ENCODE measurements around the gene SULT1B1.
A peak's percentile ranks its signal among the peaks of the same experiment; 100 is the strongest.
"Not testable (repeated sequence)": the region's sequence is repeated elsewhere in the genome, so short reads cannot be mapped to it uniquely, and the experiment has no call there.

The SULT1B1 gene

DNA sequence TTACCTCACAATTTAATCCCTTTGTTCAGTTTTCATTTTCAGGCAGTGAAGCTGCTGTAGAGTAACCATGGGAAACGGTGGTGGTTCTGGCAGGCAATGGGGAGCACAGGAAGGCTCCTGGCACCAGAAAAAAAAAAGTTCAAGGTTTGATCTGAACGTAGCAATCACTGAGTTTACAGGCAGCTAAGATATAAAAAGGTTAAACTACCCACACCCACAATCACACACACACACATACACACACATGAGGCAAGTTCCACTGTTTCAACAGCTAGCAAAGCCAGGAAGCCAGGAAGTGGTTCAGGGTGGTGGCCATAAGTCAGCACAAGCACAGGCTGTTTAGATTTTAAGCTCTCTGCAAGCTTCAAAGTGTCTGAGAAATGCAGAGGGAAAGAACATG lies at the start of gene SULT1B1:
Gene SULT1B1, minus strand, starts transcription at position 166 of the 400 bp plus-strand sequence. CDS start 5,403 bp downstream, outside the sequence.
- no peak for DNase-seq (ENCODE audit: low spot score)

- DNase-seq (ENCODE audit: low spot score) = no peak
Measured at GRCh38 chr4:69800599-69800998, 40.2 kb upstream of the SULT1B1 start.

DNA sequence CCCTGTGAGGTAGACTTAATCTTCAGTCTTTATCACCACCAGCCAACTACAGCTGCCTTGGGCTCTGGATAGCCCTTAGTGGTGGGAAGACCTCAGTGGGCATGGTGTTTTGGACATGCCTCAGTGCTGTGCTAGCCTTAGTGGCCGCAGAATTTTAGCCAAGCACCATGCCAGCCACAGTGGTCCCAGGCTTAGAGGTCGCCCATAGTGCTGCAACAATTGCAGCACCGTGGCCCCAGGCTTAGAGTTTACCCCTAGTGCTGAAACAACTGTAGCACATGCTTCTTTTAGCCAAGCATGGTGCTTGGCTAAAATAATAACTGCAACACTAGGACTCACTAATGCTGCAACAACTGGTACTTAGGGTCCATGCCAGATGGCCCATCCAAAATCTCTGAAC lies 38.9 kb upstream of the SULT1B1 start:
- no peak for DNase-seq (ENCODE audit: low spot score)

- no peak for DNase-seq (ENCODE audit: low spot score)
Measured at GRCh38 chr4:69793732-69794131, 33.3 kb upstream of the SULT1B1 start.

- no peak for DNase-seq (ENCODE audit: low spot score)
Measured at GRCh38 chr4:69787879-69788278, 27.5 kb upstream of the SULT1B1 start.

GRCh38 chr4:69786547-69786946 lies 26.1 kb upstream of the SULT1B1 start:
- DNase-seq (ENCODE audit: low spot score) = no peak

DNA sequence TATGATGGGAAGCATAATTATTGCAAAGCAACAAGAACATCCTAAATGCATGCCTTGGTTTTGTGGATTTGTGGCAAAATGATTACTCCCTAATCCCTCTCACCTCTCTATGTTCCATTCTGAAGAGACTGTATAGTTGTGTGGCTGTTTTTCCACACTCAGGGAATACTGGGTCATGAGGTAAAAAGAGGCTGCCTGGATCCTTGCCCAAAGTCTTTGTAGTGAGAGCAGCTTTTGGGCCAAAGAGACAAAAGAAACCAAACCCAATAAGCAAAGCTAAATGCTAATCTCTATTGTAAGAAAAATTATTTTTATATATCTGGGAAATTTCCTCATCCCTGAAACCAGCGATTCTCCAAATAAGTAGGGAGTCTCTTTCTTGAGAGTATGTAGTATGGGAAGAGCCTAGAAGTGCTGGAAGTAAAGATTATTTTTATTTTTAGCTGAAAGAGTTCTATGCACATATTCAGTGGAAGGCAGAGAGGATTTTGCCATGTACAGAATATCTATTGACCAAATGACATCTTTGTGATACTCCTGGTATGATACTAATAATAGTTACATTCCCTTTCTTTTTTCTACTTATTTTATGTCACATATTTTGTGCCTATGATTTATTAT lies 24.9 kb upstream of the SULT1B1 start:
- no peak for DNase-seq (ENCODE audit: low spot score)

GRCh38 chr4:69782651-69783310 lies 22.4 kb upstream of the SULT1B1 start:
- DNase-seq (ENCODE audit: low spot score) = no peak

DNA sequence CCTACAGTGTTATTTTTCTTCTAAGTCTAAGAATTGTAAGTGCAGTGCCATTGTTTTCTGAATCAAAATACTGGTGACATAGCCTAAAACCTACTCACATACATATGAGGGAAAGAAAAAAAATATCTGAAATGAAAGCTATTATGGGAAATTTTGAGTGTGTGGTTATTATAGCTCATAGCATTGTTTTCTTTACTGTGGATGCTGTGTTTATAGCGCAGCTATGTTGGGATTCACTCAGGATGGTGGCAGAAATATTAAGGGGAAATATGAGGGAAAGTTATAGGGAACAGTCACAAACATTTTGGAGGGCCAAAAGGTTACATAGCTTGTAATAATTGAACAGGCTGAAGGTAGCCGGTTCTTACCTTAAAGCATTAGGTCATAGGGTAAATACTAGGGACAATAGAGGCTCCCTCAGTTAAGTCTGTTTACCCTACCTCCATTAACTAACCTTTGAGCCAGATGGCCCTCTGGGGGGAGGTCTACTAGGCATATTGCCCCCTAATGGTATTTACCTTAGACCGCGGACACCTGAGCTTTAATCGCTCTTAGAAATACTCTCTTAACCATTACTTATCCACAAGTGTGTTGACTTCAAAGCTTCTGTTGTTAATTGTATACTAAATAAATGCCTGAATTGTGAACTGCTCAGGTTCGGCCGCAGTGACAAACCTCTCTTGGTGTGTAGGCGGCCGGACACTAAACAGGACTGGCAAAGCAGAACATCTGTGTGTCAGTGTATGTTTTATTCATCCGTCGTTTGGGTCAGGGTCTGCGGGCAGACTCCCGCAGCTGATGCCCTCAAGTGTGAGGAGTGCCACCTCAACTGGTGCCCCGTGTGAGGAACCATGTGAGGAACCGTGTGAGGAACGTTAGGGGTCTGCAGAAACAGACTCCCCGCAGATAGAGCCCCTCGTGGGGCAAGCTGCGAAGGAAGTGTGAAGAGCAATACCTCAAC lies 21.3 kb upstream of the SULT1B1 start:
- DNase-seq (ENCODE audit: low spot score) = no peak

- DNase-seq (ENCODE audit: low spot score) = no peak
Measured at GRCh38 chr4:69780141-69780540, 19.7 kb upstream of the SULT1B1 start.

DNA sequence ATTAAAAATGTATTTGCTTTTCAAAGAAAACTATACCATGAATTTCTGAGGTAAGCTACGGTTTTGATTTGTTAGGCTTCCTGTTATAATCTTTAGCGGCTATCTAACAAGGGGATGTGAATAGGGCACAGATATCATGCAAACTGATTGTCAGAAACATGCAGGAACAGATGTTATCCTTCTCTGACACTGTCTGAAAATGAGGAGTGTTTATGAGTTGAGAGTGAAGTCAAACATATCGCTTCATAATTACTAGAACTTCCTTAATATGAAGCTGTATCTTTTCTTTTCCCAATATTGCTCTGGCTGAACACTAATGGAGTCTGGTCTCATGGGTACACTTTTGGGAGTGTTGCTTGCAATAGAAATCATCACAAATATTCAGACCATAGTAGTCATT lies 16.3 kb upstream of the SULT1B1 start:
- DNase-seq (ENCODE audit: low spot score) = no peak

DNA sequence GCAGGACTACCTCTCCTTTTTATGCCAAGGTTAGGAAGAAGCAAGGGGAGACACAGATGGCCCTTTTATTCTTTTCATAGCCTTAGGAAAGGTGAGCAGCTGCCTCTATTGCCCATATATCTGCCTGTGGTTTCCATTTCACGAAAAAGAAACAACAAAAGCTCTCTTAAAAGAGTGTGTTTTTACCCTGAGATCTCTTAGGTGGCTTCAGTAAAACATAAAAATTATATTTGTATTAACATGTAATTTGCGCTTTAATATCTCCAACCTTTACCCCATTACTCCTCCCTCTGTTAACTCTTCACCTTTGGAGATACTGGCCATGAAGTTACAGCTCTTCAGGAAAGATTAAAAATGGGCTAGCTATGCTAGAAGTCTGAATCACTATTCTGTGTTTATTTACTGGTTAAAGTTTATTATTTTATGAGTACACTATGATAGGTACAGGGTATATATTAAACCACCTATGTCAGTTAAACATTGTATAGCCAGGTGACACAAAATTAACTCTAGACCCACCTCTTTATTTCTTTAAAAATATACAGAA lies 15.0 kb upstream of the SULT1B1 start:
- no peak for DNase-seq (ENCODE audit: low spot score)

DNA sequence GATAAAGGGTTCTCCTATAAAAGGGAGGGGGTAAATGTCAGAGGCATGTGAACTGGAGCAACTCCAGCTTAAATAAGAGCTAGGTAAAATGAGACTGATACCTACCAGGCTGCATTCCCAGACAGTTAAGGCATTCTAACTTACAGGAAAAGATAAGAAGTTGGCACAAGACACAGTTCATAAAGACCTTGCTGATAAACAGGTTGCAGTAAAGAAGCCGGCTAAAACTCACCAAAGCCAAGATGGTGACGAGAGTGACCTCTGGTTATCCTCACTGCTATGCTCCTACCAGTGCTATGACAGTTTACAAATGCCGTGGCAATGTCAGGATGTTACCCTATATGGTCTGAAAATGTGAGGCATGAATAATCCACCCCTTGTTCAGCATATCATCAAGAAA lies 13.1 kb upstream of the SULT1B1 start:
- no peak for DNase-seq (ENCODE audit: low spot score)

GRCh38 chr4:69768554-69768953 lies 8.1 kb upstream of the SULT1B1 start:
- DNase-seq (ENCODE audit: low spot score) = not testable (repeated sequence)

- no peak for DNase-seq (ENCODE audit: low spot score)
Measured at GRCh38 chr4:69765751-69766150, 5.3 kb upstream of the SULT1B1 start.

- DNase-seq (ENCODE audit: low spot score) = peak; percentile 30
Measured at GRCh38 chr4:69764311-69764710, 3.9 kb upstream of the SULT1B1 start.

DNA sequence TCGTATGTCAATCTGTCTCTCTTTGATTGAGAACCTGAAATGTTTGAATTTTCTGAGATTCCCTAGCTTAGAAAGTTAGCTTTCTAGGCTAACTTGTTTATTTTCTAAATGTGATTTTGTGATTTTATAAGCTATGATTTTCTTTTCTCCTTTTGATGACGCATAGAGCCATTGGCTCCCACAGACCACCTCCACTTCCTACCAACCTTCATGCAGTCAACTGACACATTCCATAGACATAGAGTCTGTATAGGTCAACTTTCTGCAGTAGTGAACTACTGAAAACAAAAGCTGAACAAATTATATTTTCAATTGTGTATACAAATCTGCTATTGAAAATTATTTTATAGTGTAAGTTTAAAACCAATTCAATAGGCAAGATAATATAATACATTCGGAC lies 2.8 kb upstream of the SULT1B1 start:
- no peak for DNase-seq (ENCODE audit: low spot score)

- no peak for DNase-seq (ENCODE audit: low spot score)
Measured at GRCh38 chr4:69759189-69759604, 1.2 kb downstream of the SULT1B1 start.

DNA sequence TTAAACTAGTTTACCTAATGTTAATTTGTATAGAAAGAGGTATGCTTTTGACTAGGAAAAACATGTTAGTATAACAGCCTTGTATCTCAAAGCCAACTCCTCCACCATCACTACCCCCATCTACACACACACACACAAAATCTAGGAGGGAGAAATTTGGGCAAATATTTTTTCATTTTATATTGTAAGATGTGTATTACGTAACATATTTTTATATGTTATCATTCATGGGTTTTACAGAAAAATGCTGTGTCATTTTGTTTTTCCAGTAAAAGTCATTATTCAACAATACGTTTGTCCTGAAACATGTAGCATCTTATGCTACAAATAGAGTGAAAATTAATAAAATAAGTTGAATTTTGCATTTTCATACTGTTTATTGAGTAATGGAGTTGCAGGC lies 3.0 kb downstream of the SULT1B1 start:
- DNase-seq (ENCODE audit: low spot score) = no peak

- no peak for DNase-seq (ENCODE audit: low spot score)
Measured at GRCh38 chr4:69754926-69755580, 5.4 kb downstream of the SULT1B1 start.

GRCh38 chr4:69753686-69754085 lies 6.7 kb downstream of the SULT1B1 start:
- DNase-seq (ENCODE audit: low spot score) = no peak

GRCh38 chr4:69750346-69750745 lies 10.1 kb downstream of the SULT1B1 start:
- no peak for DNase-seq (ENCODE audit: low spot score)
